ENCODE results near the gene CDH23. TPM values are rescaled to one million over a fixed set of nuclear protein-coding genes. Genes with fewer than 3 reads are reported as not detected.

Gene CDH23
- total RNA-seq, 2 donors from 2014 or later = 8.1 to 9.0 TPM

GRCh38 chr10:71360735-71361134 lies 36.0 kb upstream of the CDH23 start:
- H3K36me3 Mint-ChIP-seq (ENCODE audit: low read depth) = peaks cover 16% of the 10 kb centered on the region
- no peaks in the 10 kb centered on the region for H3K27me3 Mint-ChIP-seq

GRCh38 chr10:71361581-71361980 lies 35.1 kb upstream of the CDH23 start:
- no peaks in the 10 kb centered on the region for H3K9me3 ChIP-seq (ENCODE audit: control insufficient read depth, low read length, poor library complexity, severe bottlenecking)
- H3K36me3 Mint-ChIP-seq (ENCODE audit: low read depth) = peaks cover 16% of the 10 kb centered on the region
- no peaks in the 10 kb centered on the region for H3K27me3 Mint-ChIP-seq
- DNase-seq (no peak), ATAC-seq (no peak)
- no peak overlapping the region for H3K4me3 Mint-ChIP-seq
- no peak overlapping the region for H3K27ac Mint-ChIP-seq
- peaks cover 2% of the 10 kb centered on the region for H3K4me1 Mint-ChIP-seq

More at GRCh38 chr10:71360735-71361134, 36.0 kb upstream of the CDH23 start:
- Mint-ChIP-seq H3K4me3 (no peak overlapping the region), H3K4me1 (peaks cover 2% of the 10 kb centered on the region), H3K27ac (no peak overlapping the region)
- ATAC-seq (no peak), DNase-seq (no peak)
- H3K9me3 ChIP-seq (ENCODE audit: control insufficient read depth, low read length, poor library complexity, severe bottlenecking) = no peaks in the 10 kb centered on the region

GRCh38 chr10:71362141-71362540 lies 34.6 kb upstream of the CDH23 start:
- Mint-ChIP-seq H3K27me3 (no peaks in the 10 kb centered on the region), H3K4me3 (no peak overlapping the region), H3K27ac (no peak overlapping the region), H3K4me1 (peaks cover 4% of the 10 kb centered on the region), H3K36me3 (ENCODE audit: low read depth) (peaks cover 16% of the 10 kb centered on the region)
- DNase-seq (no peak), ATAC-seq (no peak)
- no peaks in the 10 kb centered on the region for H3K9me3 ChIP-seq (ENCODE audit: control insufficient read depth, low read length, poor library complexity, severe bottlenecking)

- Mint-ChIP-seq H3K4me3 (no peak overlapping the region), H3K27me3 (peaks cover 3% of the 10 kb centered on the region), H3K4me1 (peaks cover 4% of the 10 kb centered on the region), H3K27ac (no peak overlapping the region), H3K36me3 (ENCODE audit: low read depth) (peaks cover 11% of the 10 kb centered on the region)
- no peak for ATAC-seq
- no peaks in the 10 kb centered on the region for H3K9me3 ChIP-seq (ENCODE audit: control insufficient read depth, low read length, poor library complexity, severe bottlenecking)
- no peak for DNase-seq
Measured at GRCh38 chr10:71363936-71364335, 32.8 kb upstream of the CDH23 start.

- no peak for DNase-seq
- no peaks in the 10 kb centered on the region for H3K9me3 ChIP-seq (ENCODE audit: control insufficient read depth, low read length, poor library complexity, severe bottlenecking)
- no peak overlapping the region for H3K4me3 Mint-ChIP-seq
- H3K27me3 Mint-ChIP-seq = peaks cover 14% of the 10 kb centered on the region
- no peak overlapping the region for H3K27ac Mint-ChIP-seq
- H3K4me1 Mint-ChIP-seq = peaks cover 4% of the 10 kb centered on the region
- H3K36me3 Mint-ChIP-seq (ENCODE audit: low read depth) = peaks cover 8% of the 10 kb centered on the region
- no peak for ATAC-seq
Measured at GRCh38 chr10:71365366-71365765, 31.4 kb upstream of the CDH23 start.

GRCh38 chr10:71366690-71367089 lies 30.0 kb upstream of the CDH23 start:
- no peaks in the 10 kb centered on the region for H3K9me3 ChIP-seq (ENCODE audit: control insufficient read depth, low read length, poor library complexity, severe bottlenecking)
- peaks cover 4% of the 10 kb centered on the region for H3K4me1 Mint-ChIP-seq
- H3K27me3 Mint-ChIP-seq = peaks cover 23% of the 10 kb centered on the region
- no peak overlapping the region for H3K4me3 Mint-ChIP-seq
- peaks cover 8% of the 10 kb centered on the region for H3K36me3 Mint-ChIP-seq (ENCODE audit: low read depth)
- DNase-seq (no peak), ATAC-seq (no peak)
- no peak overlapping the region for H3K27ac Mint-ChIP-seq

- Mint-ChIP-seq H3K27ac (no peak overlapping the region), H3K4me1 (peaks cover 4% of the 10 kb centered on the region), H3K36me3 (ENCODE audit: low read depth) (peaks cover 4% of the 10 kb centered on the region), H3K4me3 (no peak overlapping the region), H3K27me3 (peaks cover 25% of the 10 kb centered on the region)
- H3K9me3 ChIP-seq (ENCODE audit: control insufficient read depth, low read length, poor library complexity, severe bottlenecking) = no peaks in the 10 kb centered on the region
- DNase-seq (no peak), ATAC-seq (no peak)
Measured at GRCh38 chr10:71367271-71367670, 29.4 kb upstream of the CDH23 start.

GRCh38 chr10:71368176-71368575 lies 28.5 kb upstream of the CDH23 start:
- peaks cover 4% of the 10 kb centered on the region for H3K4me1 Mint-ChIP-seq
- H3K9me3 ChIP-seq (ENCODE audit: control insufficient read depth, low read length, poor library complexity, severe bottlenecking) = no peaks in the 10 kb centered on the region
- peaks cover 2% of the 10 kb centered on the region for H3K36me3 Mint-ChIP-seq (ENCODE audit: low read depth)
- H3K27ac Mint-ChIP-seq = no peak overlapping the region
- no peak for ATAC-seq
- DNase-seq = no peak
- H3K4me3 Mint-ChIP-seq = no peak overlapping the region
- H3K27me3 Mint-ChIP-seq = peaks cover 27% of the 10 kb centered on the region

- DNase-seq (no peak), ATAC-seq (no peak)
- H3K4me3 Mint-ChIP-seq = no peak overlapping the region
- peaks cover 29% of the 10 kb centered on the region for H3K27me3 Mint-ChIP-seq
- H3K36me3 Mint-ChIP-seq (ENCODE audit: low read depth) = peaks cover 2% of the 10 kb centered on the region
- H3K9me3 ChIP-seq (ENCODE audit: control insufficient read depth, low read length, poor library complexity, severe bottlenecking) = no peaks in the 10 kb centered on the region
- H3K27ac Mint-ChIP-seq = no peak overlapping the region
- peaks cover 4% of the 10 kb centered on the region for H3K4me1 Mint-ChIP-seq
Measured at GRCh38 chr10:71368643-71369042, 28.1 kb upstream of the CDH23 start.

- H3K9me3 ChIP-seq (ENCODE audit: control insufficient read depth, low read length, poor library complexity, severe bottlenecking) = no peaks in the 10 kb centered on the region
- Mint-ChIP-seq H3K36me3 (ENCODE audit: low read depth) (peaks cover 2% of the 10 kb centered on the region), H3K27ac (no peak overlapping the region), H3K4me1 (peaks cover 2% of the 10 kb centered on the region), H3K27me3 (peaks cover 35% of the 10 kb centered on the region), H3K4me3 (no peak overlapping the region)
- ATAC-seq = no peak
- DNase-seq = no peak
Measured at GRCh38 chr10:71369602-71370001, 27.1 kb upstream of the CDH23 start.

- H3K27ac Mint-ChIP-seq = no peak overlapping the region
Measured at GRCh38 chr10:71370031-71370430, 26.7 kb upstream of the CDH23 start.

GRCh38 chr10:71371750-71372166 lies 25.0 kb upstream of the CDH23 start:
- no peak for ATAC-seq
- peaks cover 2% of the 10 kb centered on the region for H3K4me1 Mint-ChIP-seq
- H3K9me3 ChIP-seq (ENCODE audit: control insufficient read depth, low read length, poor library complexity, severe bottlenecking) = no peaks in the 10 kb centered on the region
- H3K27ac Mint-ChIP-seq = no peak overlapping the region
- no peaks in the 10 kb centered on the region for H3K36me3 Mint-ChIP-seq (ENCODE audit: low read depth)
- no peak overlapping the region for H3K4me3 Mint-ChIP-seq
- peaks cover 37% of the 10 kb centered on the region for H3K27me3 Mint-ChIP-seq
- DNase-seq = no peak

More at GRCh38 chr10:71370031-71370430, 26.7 kb upstream of the CDH23 start:
- peaks cover 37% of the 10 kb centered on the region for H3K27me3 Mint-ChIP-seq
- peaks cover 2% of the 10 kb centered on the region for H3K4me1 Mint-ChIP-seq
- no peak for ATAC-seq
- no peak overlapping the region for H3K4me3 Mint-ChIP-seq
- DNase-seq = no peak
- no peaks in the 10 kb centered on the region for H3K9me3 ChIP-seq (ENCODE audit: control insufficient read depth, low read length, poor library complexity, severe bottlenecking)
- H3K36me3 Mint-ChIP-seq (ENCODE audit: low read depth) = peaks cover 2% of the 10 kb centered on the region

GRCh38 chr10:71372882-71373495 lies 23.7 kb upstream of the CDH23 start:
- Mint-ChIP-seq H3K27me3 (peaks cover 37% of the 10 kb centered on the region), H3K36me3 (ENCODE audit: low read depth) (no peaks in the 10 kb centered on the region), H3K4me3 (no peak overlapping the region), H3K27ac (no peak overlapping the region), H3K4me1 (peaks cover 3% of the 10 kb centered on the region)
- no peaks in the 10 kb centered on the region for H3K9me3 ChIP-seq (ENCODE audit: control insufficient read depth, low read length, poor library complexity, severe bottlenecking)
- DNase-seq (no peak), ATAC-seq (no peak)

- Mint-ChIP-seq H3K36me3 (ENCODE audit: low read depth) (no peaks in the 10 kb centered on the region), H3K4me3 (no peak overlapping the region), H3K27ac (no peak overlapping the region), H3K4me1 (peaks cover 3% of the 10 kb centered on the region), H3K27me3 (peaks cover 30% of the 10 kb centered on the region)
- H3K9me3 ChIP-seq (ENCODE audit: control insufficient read depth, low read length, poor library complexity, severe bottlenecking) = no peaks in the 10 kb centered on the region
- no peak for DNase-seq
- ATAC-seq = no peak
Measured at GRCh38 chr10:71374481-71375233, 22.1 kb upstream of the CDH23 start.

Data from T-helper 17 cell (primary cell).